ENCODE measurements around the gene CDK4.
A peak's percentile ranks its signal among the peaks of the same experiment; 100 is the strongest.

Gene CDK4

DNA sequence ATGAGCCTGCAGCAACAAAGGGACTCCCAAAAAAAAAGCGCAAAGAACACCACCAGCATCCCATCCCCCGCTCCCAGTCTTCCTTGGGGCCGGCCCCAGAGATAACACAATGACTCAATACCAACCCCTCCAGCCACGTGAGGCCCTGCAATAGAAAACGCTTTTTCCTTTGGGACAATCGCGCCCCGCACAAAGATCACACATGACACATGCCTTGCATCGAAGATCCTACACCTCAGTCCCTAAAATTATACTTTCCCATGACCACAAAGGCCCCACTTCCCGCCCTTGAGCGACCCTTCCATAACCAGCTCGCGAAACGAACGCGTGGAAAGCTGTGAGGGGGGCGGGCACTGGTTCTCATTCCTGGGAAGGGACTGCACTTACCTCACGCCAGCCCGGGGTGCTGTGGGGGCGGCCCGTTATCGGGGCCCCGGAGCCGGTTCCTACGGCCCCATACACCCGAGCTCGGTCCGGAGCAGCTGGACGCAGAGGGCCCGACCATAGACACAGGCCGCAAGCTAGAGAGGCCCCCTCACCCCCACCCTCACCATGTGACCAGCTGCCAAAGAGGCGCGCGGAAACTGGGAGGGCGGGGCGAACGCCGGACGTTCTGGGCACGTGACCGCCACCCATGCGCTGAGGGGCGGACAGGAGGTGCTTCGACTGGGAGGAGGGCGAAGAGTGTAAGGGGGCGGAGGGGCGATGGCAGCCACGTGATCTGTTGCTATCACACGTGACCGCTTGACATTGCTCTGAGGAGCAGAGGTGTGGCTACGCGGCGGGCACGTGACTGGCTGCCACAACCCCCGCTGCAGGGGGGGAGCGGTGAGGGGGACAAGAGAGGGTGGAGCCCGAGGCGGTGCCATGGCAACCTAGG lies at the start of gene CDK4:
TSS of gene CDK4 (minus strand) at position 523 of the 880 bp plus-strand sequence. CDS start 593 bp downstream, outside the sequence.
- Histone ChIP-seq H3K4me3 (replicated peaks; ENCODE audit: low read depth, low read length) (peak within 1 kb of the TSS; percentile 80), H3K36me3 (ENCODE audit: control insufficient read depth, insufficient read depth, low read length) (peaks cover 10% of the 10 kb centered on the region)
- no peak for TF ChIP-seq CTCF (IDR thresholded peaks at IDR 0.05; ENCODE audit: insufficient read depth, low read length, poor library complexity, severe bottlenecking)

DNA sequence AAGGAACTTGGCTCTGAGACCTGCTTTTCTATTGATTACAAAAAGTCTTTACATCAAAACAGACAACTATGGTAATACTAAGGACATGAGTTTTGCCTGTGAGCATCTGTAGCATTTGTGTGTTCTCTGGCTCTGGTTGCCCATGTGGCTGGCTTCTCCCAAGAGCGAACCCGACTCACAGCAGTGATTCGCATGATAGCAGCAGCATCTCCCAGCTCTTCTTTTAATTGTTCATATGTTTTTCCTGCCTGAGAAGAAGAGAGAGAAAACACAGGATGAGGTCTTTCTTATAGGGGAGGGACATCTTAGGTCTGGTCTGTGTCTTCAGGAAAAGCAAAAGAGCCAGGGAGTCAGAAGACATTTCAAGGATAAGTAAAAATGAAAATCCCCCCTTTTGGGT lies 48.9 kb upstream of the CDK4 start:
- Histone ChIP-seq H3K4me3 (replicated peaks; ENCODE audit: low read depth, low read length) (no peak overlapping the region), H3K36me3 (ENCODE audit: control insufficient read depth, insufficient read depth, low read length) (no peaks in the 10 kb centered on the region; the same call in none of the 2 replicates), H3K27me3 (replicated peaks; ENCODE audit: control insufficient read depth, insufficient read depth, low read length) (no peaks in the 10 kb centered on the region)
- no peak for DNase-seq (ENCODE audit: extremely low read depth, insufficient read length)
- TF ChIP-seq CTCF (IDR thresholded peaks at IDR 0.05; ENCODE audit: insufficient read depth, low read length, poor library complexity, severe bottlenecking) = no peak

More for the DNA sequence above, at the start of gene CDK4:
- DNase-seq (ENCODE audit: extremely low read depth, insufficient read length) = peak; percentile 99
- no peaks in the 10 kb centered on the region for H3K27me3 ChIP-seq (replicated peaks; ENCODE audit: control insufficient read depth, insufficient read depth, low read length)

DNA sequence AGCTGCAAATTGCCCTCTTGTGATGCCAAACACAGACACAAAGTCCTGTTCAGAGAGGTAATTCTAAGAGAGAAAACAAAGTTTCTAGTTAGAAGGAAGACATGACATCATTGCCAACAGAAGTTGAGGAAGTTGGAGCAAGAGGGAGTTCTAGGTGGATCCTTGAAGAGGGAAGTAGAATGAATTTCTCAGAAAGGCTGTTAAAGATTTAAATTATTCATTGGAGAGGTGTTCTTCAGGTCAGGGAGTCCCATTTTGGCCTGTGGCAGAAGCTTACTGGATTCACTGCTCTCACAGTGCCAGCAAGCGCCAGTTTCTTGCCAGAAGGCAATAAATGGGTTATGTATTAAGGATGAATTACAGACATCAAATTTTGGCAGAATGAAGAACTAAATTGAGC lies 45.8 kb upstream of the CDK4 start:
- no peak for TF ChIP-seq CTCF (IDR thresholded peaks at IDR 0.05; ENCODE audit: insufficient read depth, low read length, poor library complexity, severe bottlenecking)
- H3K36me3 ChIP-seq (ENCODE audit: control insufficient read depth, insufficient read depth, low read length) = peaks cover 3% of the 10 kb centered on the region
- no peak overlapping the region for H3K4me3 ChIP-seq (replicated peaks; ENCODE audit: low read depth, low read length)
- H3K27me3 ChIP-seq (replicated peaks; ENCODE audit: control insufficient read depth, insufficient read depth, low read length) = no peaks in the 10 kb centered on the region
- no peak for DNase-seq (ENCODE audit: extremely low read depth, insufficient read length)

DNA sequence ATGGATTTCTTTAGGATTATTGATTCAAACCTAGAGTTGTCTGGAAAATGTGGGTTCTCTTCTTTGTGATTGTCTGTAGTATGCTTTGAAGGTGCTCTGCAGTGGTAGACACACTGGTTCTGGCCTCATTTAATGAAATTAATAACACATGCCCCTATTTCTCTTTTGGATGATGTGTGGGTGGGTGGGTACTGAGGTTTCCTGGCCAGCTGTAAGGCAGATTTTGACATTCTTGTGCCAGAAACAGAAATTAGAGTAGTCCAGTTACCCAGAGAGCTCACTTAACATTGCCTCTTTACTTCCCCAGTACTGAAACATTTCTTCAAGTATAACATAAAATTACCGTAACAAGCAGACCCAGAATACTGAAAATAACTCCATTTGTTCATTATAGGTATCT lies 44.9 kb upstream of the CDK4 start:
- no peak for DNase-seq (ENCODE audit: extremely low read depth, insufficient read length)
- TF ChIP-seq CTCF (IDR thresholded peaks at IDR 0.05; ENCODE audit: insufficient read depth, low read length, poor library complexity, severe bottlenecking) = no peak
- Histone ChIP-seq H3K4me3 (replicated peaks; ENCODE audit: low read depth, low read length) (no peak overlapping the region), H3K27me3 (replicated peaks; ENCODE audit: control insufficient read depth, insufficient read depth, low read length) (no peaks in the 10 kb centered on the region), H3K36me3 (ENCODE audit: control insufficient read depth, insufficient read depth, low read length) (peaks cover 4% of the 10 kb centered on the region)

DNA sequence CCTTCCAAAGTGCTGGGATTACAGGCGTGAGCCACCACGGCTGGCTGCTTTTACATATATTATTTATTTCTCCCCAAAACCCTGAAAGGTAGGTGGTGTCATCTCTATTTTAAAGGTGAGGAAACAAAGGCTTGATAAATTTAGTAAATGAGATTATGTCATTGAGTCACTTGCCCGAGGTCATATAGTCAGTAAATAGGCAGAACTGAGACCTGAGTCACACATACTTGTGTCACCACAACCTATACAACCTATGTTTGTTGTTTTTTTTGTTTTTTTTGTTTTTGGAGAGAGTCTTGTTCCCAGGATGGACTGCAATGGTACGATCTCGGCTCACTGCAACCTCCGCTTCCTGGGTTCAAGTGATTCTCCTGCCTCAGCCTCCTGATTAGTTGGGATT lies 43.2 kb upstream of the CDK4 start:
- Histone ChIP-seq H3K27me3 (replicated peaks; ENCODE audit: control insufficient read depth, insufficient read depth, low read length) (no peaks in the 10 kb centered on the region), H3K4me3 (replicated peaks; ENCODE audit: low read depth, low read length) (no peak overlapping the region), H3K36me3 (ENCODE audit: control insufficient read depth, insufficient read depth, low read length) (peaks cover 5% of the 10 kb centered on the region)
- no peak for DNase-seq (ENCODE audit: extremely low read depth, insufficient read length)
- TF ChIP-seq CTCF (IDR thresholded peaks at IDR 0.05; ENCODE audit: insufficient read depth, low read length, poor library complexity, severe bottlenecking) = no peak

Measured in GM06990 (cell line).